HG02623 (cell line): Measurements from ENCODE around the gene RHO.

Experiments
- ATAC-seq: cut with Tn5 transposase; IDR thresholded peaks from one replicate; pipeline ENCODE4 v1.9.1; 2021; ENCODE audit warnings: moderate library complexity; ENCODE audit not compliant: unreplicated experiment

Gene RHO

GRCh38 chr3:129558081-129558771, 29.8 kb downstream of the RHO start:
- no peak for ATAC-seq

GRCh38 chr3:129558772-129559564, 30.5 kb downstream of the RHO start:
- ATAC-seq: no peak

GRCh38 chr3:129559565-129560079, 31.2 kb downstream of the RHO start:
- no peak for ATAC-seq

- no peak for ATAC-seq
Measured at GRCh38 chr3:129560269-129560787, 31.9 kb downstream of the RHO start.

GRCh38 chr3:129560911-129561594, 32.6 kb downstream of the RHO start:
- no peak for ATAC-seq

- no peak for ATAC-seq
Measured at GRCh38 chr3:129561619-129562248, 33.3 kb downstream of the RHO start.

GRCh38 chr3:129562803-129563202, 34.4 kb downstream of the RHO start:
- no peak for ATAC-seq

GRCh38 chr3:129563332-129563731, 34.9 kb downstream of the RHO start:
- ATAC-seq: no peak

GRCh38 chr3:129563850-129564535, 35.6 kb downstream of the RHO start:
- ATAC-seq: no peak

GRCh38 chr3:129564981-129565644, 36.7 kb downstream of the RHO start:
- ATAC-seq: no peak

- ATAC-seq: no peak
Measured at GRCh38 chr3:129565902-129566301, 37.5 kb downstream of the RHO start.

GRCh38 chr3:129567176-129567705, 38.8 kb downstream of the RHO start:
- no peak for ATAC-seq

GRCh38 chr3:129567939-129568338, 39.5 kb downstream of the RHO start:
- no peak for ATAC-seq

GRCh38 chr3:129569856-129570255, 41.4 kb downstream of the RHO start:
- ATAC-seq: no peak

GRCh38 chr3:129571605-129572547, 43.4 kb downstream of the RHO start:
- no peak for ATAC-seq

GRCh38 chr3:129572603-129573002, 44.2 kb downstream of the RHO start:
- ATAC-seq: no peak

- ATAC-seq: no peak
Measured at GRCh38 chr3:129573493-129573892, 45.1 kb downstream of the RHO start.

- ATAC-seq: no peak
Measured at GRCh38 chr3:129574206-129574605, 45.8 kb downstream of the RHO start.
